Type B pancreatic cell (in vitro differentiated cells): Measurements from ENCODE around the gene MT1E. TPM values are rescaled to one million over a fixed set of nuclear protein-coding genes. Genes with fewer than 3 reads are reported as not detected.

ENCODE experiments used
- DNase-seq: peaks from one replicate; pipeline ENCODE4 v3.0.0; 2021; ENCODE audit warnings: mixed read lengths; ENCODE audit not compliant: unreplicated experiment; ENCODE audit errors: extremely low spot score
- H3K27ac Mint-ChIP-seq: 2 replicates; pipeline ENCODE4 v1.8.0; 2021; ENCODE audit warnings: mild to moderate bottlenecking, mixed read lengths
- H3K27me3 Mint-ChIP-seq: 2 replicates; pipeline ENCODE4 v1.8.0; 2021; ENCODE audit warnings: mixed read lengths
- H3K36me3 Mint-ChIP-seq: 2 replicates; pipeline ENCODE4 v1.8.0; 2021; ENCODE audit warnings: mixed read lengths
- H3K4me1 Mint-ChIP-seq: one replicate; pipeline ENCODE4 v1.8.0; 2021; ENCODE audit warnings: mixed read lengths; ENCODE audit not compliant: unreplicated experiment
- H3K4me3 Mint-ChIP-seq: 2 replicates; pipeline ENCODE4 v1.8.0; 2021; ENCODE audit warnings: mild to moderate bottlenecking, mixed read lengths
- H3K9me3 Mint-ChIP-seq: 2 replicates; pipeline ENCODE4 v1.8.0; 2021; ENCODE audit warnings: mixed read lengths
- total RNA-seq: library from RNA; stranded (reverse); gene quantifications from 2 replicates; pipeline ENCODE4 v1.2.1, GENCODE V29; 2021; ENCODE audit warnings: low replicate concordance
- TF ChIP-seq, protein P1 (sequence below): fragments of 200-600 bp; sonication (generic); conservative IDR thresholded peaks from 2 replicates; pipeline ENCODE4 v1.5.0; 2021; ENCODE audit warnings: antibody characterized with exemption, mild to moderate bottlenecking

The MT1E gene
- total RNA-seq, 1 donor from 2014 or later = 7.8 TPM

DNA sequence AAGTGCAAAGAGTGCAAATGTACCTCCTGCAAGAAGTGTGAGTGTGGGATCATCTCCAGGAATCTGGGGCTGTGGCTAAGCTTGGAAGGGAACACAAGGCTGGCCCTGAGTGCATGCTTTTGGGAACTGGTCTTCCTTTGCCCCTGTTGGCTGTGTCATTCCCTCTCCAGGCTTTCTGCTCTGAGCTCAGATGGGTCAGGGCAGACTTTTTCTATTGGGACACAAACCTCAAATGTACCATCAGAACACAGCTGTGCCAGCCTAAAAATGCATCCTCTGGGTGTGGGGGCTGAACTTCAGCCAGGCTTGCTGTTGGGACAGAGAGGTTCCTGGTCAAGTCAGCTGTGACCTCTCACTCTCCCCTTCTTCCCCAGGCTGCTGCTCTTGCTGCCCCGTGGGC lies 27.0 kb downstream of the MT1E start:
- H3K4me1 Mint-ChIP-seq = no peaks in the 10 kb centered on the region
- no peak overlapping the region for H3K27ac Mint-ChIP-seq
- H3K9me3 Mint-ChIP-seq = no peaks in the 10 kb centered on the region
- TF ChIP-seq, protein P1, sequence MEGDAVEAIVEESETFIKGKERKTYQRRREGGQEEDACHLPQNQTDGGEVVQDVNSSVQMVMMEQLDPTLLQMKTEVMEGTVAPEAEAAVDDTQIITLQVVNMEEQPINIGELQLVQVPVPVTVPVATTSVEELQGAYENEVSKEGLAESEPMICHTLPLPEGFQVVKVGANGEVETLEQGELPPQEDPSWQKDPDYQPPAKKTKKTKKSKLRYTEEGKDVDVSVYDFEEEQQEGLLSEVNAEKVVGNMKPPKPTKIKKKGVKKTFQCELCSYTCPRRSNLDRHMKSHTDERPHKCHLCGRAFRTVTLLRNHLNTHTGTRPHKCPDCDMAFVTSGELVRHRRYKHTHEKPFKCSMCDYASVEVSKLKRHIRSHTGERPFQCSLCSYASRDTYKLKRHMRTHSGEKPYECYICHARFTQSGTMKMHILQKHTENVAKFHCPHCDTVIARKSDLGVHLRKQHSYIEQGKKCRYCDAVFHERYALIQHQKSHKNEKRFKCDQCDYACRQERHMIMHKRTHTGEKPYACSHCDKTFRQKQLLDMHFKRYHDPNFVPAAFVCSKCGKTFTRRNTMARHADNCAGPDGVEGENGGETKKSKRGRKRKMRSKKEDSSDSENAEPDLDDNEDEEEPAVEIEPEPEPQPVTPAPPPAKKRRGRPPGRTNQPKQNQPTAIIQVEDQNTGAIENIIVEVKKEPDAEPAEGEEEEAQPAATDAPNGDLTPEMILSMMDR = no peak
- no peak for DNase-seq
- H3K4me3 Mint-ChIP-seq = no peak overlapping the region
- H3K36me3 Mint-ChIP-seq = no peaks in the 10 kb centered on the region
- H3K27me3 Mint-ChIP-seq = peaks cover 89% of the 10 kb centered on the region

DNA sequence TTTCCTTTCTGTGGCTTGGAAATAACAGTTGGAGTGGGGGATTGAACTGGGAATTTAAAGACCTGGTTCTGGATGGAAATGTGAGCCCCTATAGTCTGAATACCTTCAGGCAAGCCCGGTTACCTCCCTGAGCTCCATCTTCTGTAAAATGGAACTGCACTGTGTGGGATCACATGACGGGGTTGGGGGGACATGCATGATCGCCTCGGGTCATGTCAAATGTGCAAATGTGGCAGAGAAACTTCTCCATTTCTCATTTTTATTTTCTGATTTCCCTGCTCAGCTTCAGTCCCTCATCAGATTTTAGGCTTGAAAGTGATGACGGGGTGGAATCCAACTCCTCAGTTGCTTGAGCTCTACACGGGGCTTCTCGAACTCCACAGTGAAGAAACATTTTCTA lies 27.6 kb downstream of the MT1E start:
- Mint-ChIP-seq H3K36me3 (no peaks in the 10 kb centered on the region), H3K27me3 (peaks cover 89% of the 10 kb centered on the region), H3K4me1 (peaks cover 4% of the 10 kb centered on the region), H3K9me3 (no peaks in the 10 kb centered on the region), H3K4me3 (no peak overlapping the region), H3K27ac (no peak overlapping the region)
- TF ChIP-seq, protein P1 = no peak
- no peak for DNase-seq

- no peaks in the 10 kb centered on the region for H3K36me3 Mint-ChIP-seq
- H3K4me3 Mint-ChIP-seq = peak within 1 kb of the TSS; percentile 93
- peaks cover 89% of the 10 kb centered on the region for H3K27me3 Mint-ChIP-seq
- TF ChIP-seq, protein P1 = no peak
- H3K27ac Mint-ChIP-seq = peak within 1 kb of the TSS; percentile 78
- no peak for DNase-seq
- H3K4me1 Mint-ChIP-seq = peaks cover 10% of the 10 kb centered on the region
- H3K9me3 Mint-ChIP-seq = no peaks in the 10 kb centered on the region
Measured at GRCh38 chr16:56657555-56658326, 32.2 kb downstream of the MT1E start, which contains the start of gene MT1F. Gene MT1F (plus strand): TSS chr16:56657959. CDS start chr16:56658059, 100 bp downstream.

- Mint-ChIP-seq H3K4me1 (peaks cover 11% of the 10 kb centered on the region), H3K9me3 (no peaks in the 10 kb centered on the region), H3K36me3 (no peaks in the 10 kb centered on the region), H3K27ac (peak overlapping the region; percentile 78), H3K27me3 (peaks cover 88% of the 10 kb centered on the region), H3K4me3 (peak overlapping the region; percentile 93)
- DNase-seq = no peak
- TF ChIP-seq, protein P1 = no peak
Measured at GRCh38 chr16:56658327-56658875, 32.8 kb downstream of the MT1E start.

DNA sequence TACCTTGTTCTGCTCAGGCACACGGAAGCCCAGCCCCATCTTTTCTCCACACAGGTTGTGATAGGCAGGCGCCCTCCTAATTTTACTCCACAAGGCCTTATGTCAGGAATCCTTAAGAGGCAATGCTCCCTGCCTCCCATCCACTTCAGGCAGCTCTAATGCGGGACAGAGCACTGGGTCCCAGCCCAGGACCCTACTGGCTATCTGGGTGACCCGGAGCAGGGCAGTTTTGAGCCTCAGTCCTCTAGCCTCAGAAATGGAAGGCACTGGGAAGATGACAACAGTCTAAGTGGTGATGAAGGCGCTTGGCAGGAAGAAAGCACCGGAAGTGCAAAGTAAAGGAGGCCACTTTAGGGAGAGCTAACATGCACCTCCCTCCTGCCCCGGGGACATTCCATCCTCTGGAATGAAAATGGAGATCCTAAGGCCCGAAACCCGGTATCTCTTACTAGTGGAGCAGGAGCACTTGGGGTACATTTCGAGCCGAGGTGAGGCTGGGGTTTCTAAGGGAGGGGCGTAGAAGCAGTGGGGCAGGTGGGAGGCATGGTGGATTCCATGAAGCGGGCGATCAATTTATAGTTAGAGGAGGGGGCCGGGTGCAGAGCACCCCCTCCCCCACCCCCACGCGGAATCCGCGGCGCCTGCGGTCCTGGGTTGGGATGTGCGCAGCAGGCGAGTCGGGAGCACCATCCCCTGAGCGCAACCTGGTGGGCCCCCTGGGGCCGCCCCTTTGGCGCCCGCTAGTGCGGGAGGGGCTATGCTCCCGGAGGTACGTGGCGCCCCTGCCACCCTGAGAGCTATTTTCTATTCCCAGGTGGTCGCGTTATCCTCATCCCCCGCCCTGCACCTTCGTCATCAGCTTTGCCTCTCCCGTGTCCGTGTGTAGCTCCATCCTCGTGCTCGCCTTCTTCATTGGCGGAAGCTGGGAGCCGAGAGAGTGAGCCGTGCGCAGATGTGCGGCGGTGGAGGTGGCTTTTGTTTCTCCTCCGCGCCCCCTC lies 37.1 kb downstream of the MT1E start:
- TF ChIP-seq, protein P1 = no peak
- no peak overlapping the region for H3K27ac Mint-ChIP-seq
- peak overlapping the region; percentile 79 for H3K4me3 Mint-ChIP-seq
- H3K4me1 Mint-ChIP-seq = peaks cover 13% of the 10 kb centered on the region
- peaks cover 98% of the 10 kb centered on the region for H3K27me3 Mint-ChIP-seq
- H3K36me3 Mint-ChIP-seq = no peaks in the 10 kb centered on the region
- no peak for DNase-seq
- no peaks in the 10 kb centered on the region for H3K9me3 Mint-ChIP-seq
